IPS-18c (cell line): ENCODE measurements around the gene ZNHIT6.

ENCODE experiments used
- H3K4me3 ChIP-seq: 2 replicates; pipeline ENCODE4 v1.7.0; 2013; ENCODE audit warnings: low read depth, mild to moderate bottlenecking, low read length, moderate library complexity; ENCODE audit not compliant: insufficient read depth
- H3K9me3 ChIP-seq: one replicate; pipeline ENCODE4 v1.6.1; 2013; ENCODE audit warnings: mild to moderate bottlenecking, low read length, moderate library complexity; ENCODE audit not compliant: control insufficient read depth, insufficient read depth

Gene ZNHIT6

DNA sequence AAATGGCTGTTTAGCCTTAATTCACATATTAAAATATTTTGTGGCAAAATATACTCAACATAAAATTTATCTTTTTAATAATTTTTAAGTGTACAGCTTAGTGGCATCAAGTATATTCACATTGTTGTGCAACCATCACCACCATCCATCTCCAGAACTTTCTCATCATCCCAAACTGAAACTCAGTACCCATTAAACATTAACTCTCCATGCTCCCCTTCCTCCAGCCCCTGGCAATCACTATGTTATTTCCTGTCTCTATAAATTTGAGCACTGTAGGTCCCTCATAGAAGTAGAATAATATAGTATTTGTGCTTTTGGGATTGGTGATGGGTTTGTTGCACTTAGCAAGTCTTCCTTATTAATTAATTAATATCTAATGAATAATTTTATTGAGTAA lies 98.3 kb downstream of the ZNHIT6 start:
- H3K9me3 ChIP-seq, result no peaks in the 10 kb centered on the region
- no peak overlapping the region for H3K4me3 ChIP-seq

DNA sequence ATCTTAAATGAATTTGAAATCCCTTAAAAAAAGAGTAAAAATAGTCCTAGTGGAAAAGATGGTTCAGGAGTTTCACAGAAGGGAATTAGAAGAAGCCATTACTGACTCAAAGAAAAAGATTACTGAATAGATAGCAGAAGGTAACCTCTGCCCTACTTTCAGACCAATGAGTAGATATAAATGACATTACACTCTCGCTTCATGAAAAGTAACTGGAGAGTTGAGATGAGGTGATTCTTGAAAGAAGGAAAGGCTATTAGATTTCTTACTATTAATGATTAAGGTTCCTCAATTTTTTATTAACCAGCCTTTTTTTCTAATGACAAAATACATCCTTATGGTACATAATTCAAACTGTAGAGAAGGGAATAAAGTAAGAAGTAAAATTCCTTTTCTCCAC lies 99.4 kb downstream of the ZNHIT6 start:
- Histone ChIP-seq H3K4me3 (no peak overlapping the region), H3K9me3 (no peaks in the 10 kb centered on the region)

DNA sequence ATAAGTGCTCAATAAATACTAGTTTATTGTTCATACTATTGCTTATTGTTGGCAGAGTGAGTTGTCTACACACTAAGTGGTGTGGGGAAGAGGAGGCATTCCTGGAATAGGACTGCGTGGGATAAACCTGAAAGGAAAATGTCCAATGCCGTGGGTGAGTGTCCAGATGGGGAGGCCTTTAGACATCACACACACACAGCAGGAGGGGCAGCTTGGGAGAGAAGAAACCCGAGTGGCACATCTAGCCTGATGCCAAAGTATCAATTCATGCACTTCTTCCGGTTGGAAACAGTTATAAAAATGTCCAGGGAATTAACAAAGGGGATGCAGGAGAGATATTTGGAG lies 100.3 kb downstream of the ZNHIT6 start:
- H3K4me3 ChIP-seq, result no peak overlapping the region
- H3K9me3 ChIP-seq, result no peaks in the 10 kb centered on the region

DNA sequence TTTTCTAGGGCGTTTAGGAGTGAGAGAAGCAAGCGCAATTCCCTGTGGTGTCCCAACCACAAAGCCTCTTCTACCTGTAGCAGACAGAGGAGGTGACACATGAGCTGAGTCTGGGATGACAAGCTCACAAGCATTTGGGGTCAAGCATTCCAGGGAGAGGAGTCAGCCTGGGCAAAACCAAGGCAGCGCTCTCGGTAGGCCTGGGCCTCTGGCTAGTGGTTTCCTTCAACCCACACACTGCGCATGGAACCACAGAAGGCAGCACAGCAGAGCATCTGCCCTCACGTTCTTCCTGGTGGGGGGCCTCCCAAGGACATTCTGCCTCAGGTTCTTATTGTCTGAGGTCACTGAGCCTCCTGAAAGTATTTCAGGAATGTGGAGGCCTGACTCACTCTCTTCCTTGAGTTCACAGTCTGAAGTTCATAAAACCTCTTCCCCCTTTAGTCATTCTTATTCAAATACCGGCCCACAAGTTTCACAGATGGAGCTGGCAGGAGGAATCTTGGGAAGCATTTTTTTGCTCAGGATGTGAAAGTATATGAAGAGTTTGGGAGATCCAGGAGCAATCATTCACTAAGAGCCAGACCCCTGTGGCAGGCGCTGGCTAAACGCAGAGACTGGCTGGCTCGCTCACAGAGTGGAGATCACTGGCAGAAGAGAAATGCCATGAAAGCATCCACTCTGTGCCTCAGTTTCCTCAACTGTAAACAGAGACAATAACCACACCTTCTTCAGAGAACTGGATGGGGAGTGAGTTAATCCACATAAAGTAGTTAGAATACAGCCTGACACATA lies 100.9 kb downstream of the ZNHIT6 start:
- Histone ChIP-seq H3K9me3 (no peaks in the 10 kb centered on the region), H3K4me3 (no peak overlapping the region)

DNA sequence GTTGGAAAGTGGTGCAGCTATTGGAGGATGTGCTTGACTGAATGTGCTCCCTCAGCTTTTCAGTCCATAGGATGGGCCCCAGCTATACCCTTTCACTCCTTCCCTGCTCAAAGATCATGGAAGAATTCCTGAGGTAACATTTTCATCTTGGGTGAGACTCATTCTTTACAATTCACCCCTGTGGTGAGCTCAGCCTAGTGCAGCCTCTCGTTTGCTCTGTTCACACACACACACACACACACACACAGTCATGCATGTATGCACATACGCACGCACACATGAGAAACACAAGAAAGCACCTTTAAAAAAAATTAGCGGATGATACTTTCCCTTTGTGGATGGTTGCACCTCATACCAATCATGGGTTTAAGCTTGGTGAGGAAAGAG lies 101.8 kb downstream of the ZNHIT6 start:
- H3K4me3 ChIP-seq, result no peak overlapping the region
- no peaks in the 10 kb centered on the region for H3K9me3 ChIP-seq

DNA sequence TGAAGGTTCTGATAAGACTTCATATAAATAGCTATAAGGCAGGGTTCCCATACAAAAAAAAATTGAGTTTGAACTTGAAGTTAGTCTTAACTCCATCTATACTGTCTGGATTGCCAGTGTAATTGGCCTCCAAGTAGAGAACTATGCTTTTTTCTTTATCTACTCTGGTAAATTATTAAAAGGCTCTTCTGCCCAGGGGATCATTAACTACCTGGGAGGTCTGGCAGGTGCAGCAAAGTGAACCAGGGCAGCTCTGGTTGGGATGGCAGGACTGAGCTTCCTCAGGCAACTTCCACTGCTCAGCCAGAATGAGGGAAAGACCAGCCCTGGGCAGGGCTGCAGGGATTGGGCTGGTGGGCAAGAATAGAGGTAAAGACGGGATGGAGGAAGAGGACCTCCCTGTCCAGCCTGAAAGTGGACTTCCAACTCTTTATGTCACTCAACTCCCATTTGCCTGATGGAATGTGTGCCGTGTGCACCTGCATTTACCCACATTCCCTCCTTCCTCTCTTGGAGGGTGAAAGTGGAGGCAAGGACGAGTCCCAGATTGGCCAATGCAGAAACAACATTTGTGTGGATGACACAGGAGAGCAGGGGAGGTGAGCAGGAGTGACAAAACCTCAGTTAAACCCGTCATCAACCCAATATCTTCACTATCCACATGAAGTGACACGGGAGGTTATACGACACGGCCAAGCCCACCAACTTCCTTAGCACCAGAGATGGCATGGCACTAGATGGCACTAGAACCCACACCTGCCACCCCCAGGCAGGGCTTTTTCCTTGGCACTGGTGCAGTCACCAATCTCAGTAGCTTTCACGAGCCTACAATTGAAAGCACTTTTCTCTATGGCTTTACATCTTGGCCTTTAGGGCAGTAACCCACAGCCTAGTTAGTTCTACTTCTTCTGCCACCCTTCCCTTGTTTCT lies 102.5 kb downstream of the ZNHIT6 start:
- Histone ChIP-seq H3K9me3 (no peaks in the 10 kb centered on the region), H3K4me3 (no peak overlapping the region)

DNA sequence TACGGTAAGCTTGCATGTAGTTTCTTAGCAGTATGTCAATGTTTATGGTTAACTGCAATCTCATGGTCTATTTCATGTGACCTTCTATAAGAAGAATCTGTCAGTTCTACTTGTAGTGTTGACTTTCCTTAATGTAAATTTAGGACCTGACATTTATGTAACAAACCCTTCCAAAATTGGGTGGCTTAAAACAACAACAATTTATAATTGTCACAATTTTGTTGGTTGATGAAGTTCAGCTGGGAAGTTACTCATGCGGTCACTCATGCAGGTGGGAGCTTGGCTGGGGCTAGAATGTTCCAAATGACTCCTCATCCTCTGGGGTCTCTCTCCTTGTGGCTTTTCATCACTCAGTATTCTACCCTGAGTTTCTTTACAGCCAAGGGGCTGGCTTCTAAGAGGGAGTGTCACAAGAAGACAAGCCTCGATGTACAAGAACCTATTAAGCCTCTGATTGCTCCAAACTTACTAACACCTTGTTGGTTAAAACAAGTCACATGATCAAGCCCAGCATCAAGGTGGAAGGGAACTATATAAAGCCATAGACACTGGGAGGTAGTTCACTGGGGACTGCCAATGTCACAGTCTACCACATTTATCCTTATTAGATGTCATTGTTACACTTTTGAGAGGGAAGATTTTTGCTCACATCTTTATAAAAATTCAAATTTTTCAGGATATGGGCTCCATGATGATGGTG lies 103.8 kb downstream of the ZNHIT6 start:
- Histone ChIP-seq H3K9me3 (no peaks in the 10 kb centered on the region), H3K4me3 (no peak overlapping the region)

DNA sequence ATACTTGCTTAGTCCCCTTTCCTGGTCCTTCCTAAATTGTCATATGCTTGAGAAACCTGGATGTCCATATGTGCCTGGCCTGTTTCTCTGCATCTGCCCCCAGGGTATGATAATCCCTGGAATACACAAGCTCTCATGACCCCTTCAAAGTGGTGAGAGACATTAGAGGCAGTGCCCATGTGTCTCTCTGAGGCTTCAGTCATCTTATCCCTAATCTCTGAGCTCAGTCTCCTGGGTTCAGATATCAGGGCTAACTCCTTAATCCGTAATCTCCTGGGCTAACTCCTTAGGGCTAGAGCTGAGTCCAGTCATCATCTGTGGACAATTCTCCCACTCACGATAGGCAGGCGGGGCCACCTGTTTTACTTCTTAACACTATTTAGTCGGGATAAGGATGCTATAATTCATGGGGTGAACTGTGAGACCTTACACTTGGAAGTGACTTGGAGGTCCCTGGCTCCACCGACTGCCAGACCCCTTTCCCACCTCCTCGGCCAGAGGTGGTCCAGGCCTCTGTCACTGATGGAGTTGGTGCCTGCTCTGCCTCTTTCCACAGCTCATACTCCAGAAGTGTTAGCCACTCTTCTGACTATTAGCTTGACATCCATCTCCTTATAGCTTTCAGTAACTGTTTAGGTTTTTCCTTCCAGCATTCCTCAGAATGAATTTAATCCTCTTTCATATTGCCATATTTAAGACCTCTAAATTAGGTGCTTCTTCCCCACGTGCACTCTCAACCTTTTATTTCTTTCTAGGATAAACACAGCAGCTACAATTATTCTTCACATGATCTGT lies 105.0 kb downstream of the ZNHIT6 start:
- no peaks in the 10 kb centered on the region for H3K9me3 ChIP-seq
- H3K4me3 ChIP-seq, result no peak overlapping the region

DNA sequence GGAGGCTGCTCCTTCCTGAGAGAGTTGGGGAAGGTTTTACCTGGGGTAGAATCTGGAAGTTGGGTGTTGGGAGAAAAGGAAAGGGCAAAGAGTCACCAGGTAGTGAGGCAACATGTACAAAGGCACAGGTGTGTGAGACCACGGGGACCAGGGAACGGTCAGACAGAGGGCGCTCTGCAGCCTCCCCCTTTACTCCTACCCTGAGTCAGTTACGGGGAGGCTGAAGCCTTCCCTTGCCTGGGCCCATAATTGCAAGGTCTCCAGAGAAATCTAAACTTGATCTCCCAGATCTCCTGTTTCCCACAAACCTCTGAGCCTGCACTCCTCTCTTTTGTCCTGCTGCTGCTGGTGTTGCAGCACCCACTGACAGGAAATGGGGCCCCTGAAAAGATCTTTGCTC lies 105.7 kb downstream of the ZNHIT6 start:
- H3K9me3 ChIP-seq, result no peaks in the 10 kb centered on the region
- no peak overlapping the region for H3K4me3 ChIP-seq

DNA sequence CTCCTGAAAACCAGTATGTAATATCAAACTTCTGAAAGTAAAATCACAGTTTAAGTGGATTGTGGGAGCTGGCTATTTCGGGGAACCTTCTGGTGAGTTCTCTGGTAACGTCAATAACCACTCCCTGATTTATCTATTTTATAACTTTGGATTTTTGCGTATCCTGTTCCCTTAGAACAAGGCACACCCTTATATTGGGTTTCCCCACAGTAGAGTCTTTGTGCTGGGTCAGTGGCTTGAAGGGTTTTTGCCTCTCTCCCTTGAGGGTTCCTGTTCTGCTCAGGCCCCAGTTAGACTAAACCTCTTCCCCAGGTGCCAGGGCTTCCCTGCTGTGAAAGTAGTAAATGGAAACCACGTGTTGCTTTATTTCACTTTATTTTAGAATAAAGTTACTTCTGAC lies 106.3 kb downstream of the ZNHIT6 start:
- Histone ChIP-seq H3K4me3 (no peak overlapping the region), H3K9me3 (no peaks in the 10 kb centered on the region)

DNA sequence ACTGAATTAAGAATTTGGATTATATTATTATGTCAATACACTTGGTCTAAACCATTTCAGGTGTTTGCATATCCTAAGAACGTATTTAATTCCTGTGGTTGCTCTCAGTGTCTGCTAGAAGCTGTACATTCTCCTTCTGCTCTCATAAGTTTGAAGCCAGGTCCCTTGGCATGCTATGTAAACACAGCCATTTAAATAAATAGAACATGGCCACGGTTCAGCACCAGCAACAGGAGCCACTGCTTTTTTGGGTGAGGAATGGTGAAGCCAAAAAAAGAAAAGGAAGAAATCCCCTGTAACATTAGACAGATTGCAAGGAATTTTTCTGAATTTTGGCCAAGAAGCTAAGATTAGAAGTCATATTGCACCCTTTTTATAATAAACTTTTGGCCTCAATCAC lies 108.6 kb downstream of the ZNHIT6 start:
- Histone ChIP-seq H3K4me3 (no peak overlapping the region), H3K9me3 (no peaks in the 10 kb centered on the region)
